ENCODE data around the gene AGR2. TPM values are rescaled to one million over a fixed set of nuclear protein-coding genes. Genes with fewer than 3 reads are reported as not detected.
"Not testable (repeated sequence)": the region's sequence is repeated elsewhere in the genome, so short reads cannot be mapped to it uniquely, and the experiment has no call there.

Gene AGR2
- total RNA-seq (2021; ENCODE audit: unreplicated experiment) (147 TPM), Bru-seq, nascent RNA (percentile 90 among the genes with signal in this experiment), BruChase-seq, experiment 1, labeled RNA remaining after a 2-hour chase (percentile 69 among the genes with signal in this experiment), BruChase-seq, experiment 2, labeled RNA remaining after a 6-hour chase (percentile 84 among the genes with signal in this experiment)
- polyA plus RNA-seq (2012; ENCODE audit: insufficient read length): 128 TPM
- long read RNA-seq, transcript AGR2-203 (8 exons, 1,778 nt): major isoform, 75 of 106 reads
- long read RNA-seq, partial matches to known transcripts: 5 of 106 reads
- long read RNA-seq, other reads (novel, unspliced or antisense): 26 of 106 reads

- POLR2A ChIA-PET: interaction anchor here (0.7 to 0.9 kb wide), 2 partner anchors 43 to 44 kb away, joined by 3 to 5 read pairs; no protein-coding TSS in a partner anchor
- no peaks in the 10 kb centered on the region for H3K9me3 ChIP-seq (ENCODE audit: control insufficient read depth, insufficient read depth, low read depth, low read length)
- ATAC-seq: peak; percentile 87
- intact Hi-C loops (cut with micrococcal nuclease; ENCODE audit: unreplicated experiment) (loop anchor here (2.0 to 5.0 kb wide), 2 partner anchors 42 to 103 kb away; no protein-coding TSS in a partner anchor), in situ Hi-C loops (cut with HindIII; ENCODE audit: low pct_unique_long_range_greater_than_20kb, low sequenced_read_pairs) (no loop called here)
- 0 out of 2 replicates have a peak, but pooled peaks cover 2% of the 10 kb centered on the region for H3K36me3 ChIP-seq (ENCODE audit: control insufficient read depth, insufficient read depth, low read length)
- CTCF ChIA-PET: interaction anchor here (0.7 to 0.8 kb wide), 2 partner anchors 27 to 215 kb away, joined by 3 read pairs; no protein-coding TSS in a partner anchor
- no peak for DNase-seq (ENCODE audit: low read depth, low spot score)
- no TSS peak for BruUV-seq (replicated peaks)
- H3K4me3 ChIP-seq (ENCODE audit: low read depth in 2 of 2, low read length in 2 of 2): peak within 1 kb of the TSS; percentile 49 to 73
- peaks cover 42% of the 10 kb centered on the region for H3K4me1 ChIP-seq (ENCODE audit: control insufficient read depth, insufficient read depth, low read length)
- no peaks in the 10 kb centered on the region for H3K27me3 ChIP-seq (ENCODE audit: control insufficient read depth, insufficient read depth, low read length)
- peak within 1 kb of the TSS; percentile 96 for H3K27ac ChIP-seq (ENCODE audit: low read length)
- TF ChIP-seq TCF7L2 (IDR thresholded peaks at IDR 0.05; ENCODE audit: low read depth, low read length): peak; percentile 3; the same call in 1 of the 2 replicates
- no peak for TF ChIP-seq SIN3A (IDR thresholded peaks at IDR 0.05; ENCODE audit: borderline replicate concordance, insufficient read depth, low read depth, low read length)
- TF ChIP-seq POLR2AphosphoS5 (IDR thresholded peaks at IDR 0.05; ENCODE audit: low read depth, low read length): peak; percentile 59; the same call in 1 of the 2 replicates
These were observed at the start of gene AGR2 for GRCh38 chr7:16804674-16805439. Gene AGR2, minus strand, starts transcription at chr7:16804999. Its CDS starts 3,203 bp downstream, at chr7:16801796.

- H3K27me3 ChIP-seq (ENCODE audit: control insufficient read depth, insufficient read depth, low read length); H3K4me3 ChIP-seq (ENCODE audit: low read depth in 2 of 2, low read length in 2 of 2); POLR2A ChIA-PET; BruUV-seq (replicated peaks); ATAC-seq; in situ Hi-C loops (cut with HindIII; ENCODE audit: low pct_unique_long_range_greater_than_20kb, low sequenced_read_pairs); DNase-seq (ENCODE audit: low read depth, low spot score); H3K9me3 ChIP-seq (ENCODE audit: control insufficient read depth, insufficient read depth, low read depth, low read length); H3K36me3 ChIP-seq (ENCODE audit: control insufficient read depth, insufficient read depth, low read length); H3K4me1 ChIP-seq (ENCODE audit: control insufficient read depth, insufficient read depth, low read length); intact Hi-C loops (cut with micrococcal nuclease; ENCODE audit: unreplicated experiment); CTCF ChIA-PET: not testable (repeated sequence)
- peak overlapping the region; percentile 51; the same call in 1 of the 2 replicates for H3K27ac ChIP-seq (ENCODE audit: low read length)
These were observed 48.4 kb upstream of the AGR2 start for GRCh38 chr7:16853189-16853588.

- ATAC-seq (no peak), DNase-seq (ENCODE audit: low read depth, low spot score) (no peak)
- no peaks in the 10 kb centered on the region for H3K9me3 ChIP-seq (ENCODE audit: control insufficient read depth, insufficient read depth, low read depth, low read length)
- H3K36me3 ChIP-seq (ENCODE audit: control insufficient read depth, insufficient read depth, low read length): no peaks in the 10 kb centered on the region
- BruUV-seq (replicated peaks): no TSS peak
- in situ Hi-C loops (cut with HindIII; ENCODE audit: low pct_unique_long_range_greater_than_20kb, low sequenced_read_pairs): no loop called here
- ChIA-PET CTCF (no interaction called here), POLR2A (no interaction called here)
- peak overlapping the region; percentile 51; the same call in 1 of the 2 replicates for H3K27ac ChIP-seq (ENCODE audit: low read length)
- peaks cover 14% of the 10 kb centered on the region for H3K4me1 ChIP-seq (ENCODE audit: control insufficient read depth, insufficient read depth, low read length)
- no peaks in the 10 kb centered on the region for H3K27me3 ChIP-seq (ENCODE audit: control insufficient read depth, insufficient read depth, low read length)
- no peak overlapping the region for H3K4me3 ChIP-seq (ENCODE audit: low read depth in 2 of 2, low read length in 2 of 2)
- intact Hi-C loops (cut with micrococcal nuclease; ENCODE audit: unreplicated experiment): no loop called here
- TF ChIP-seq TCF7L2 (IDR thresholded peaks at IDR 0.05; ENCODE audit: low read depth, low read length) (no peak), SIN3A (IDR thresholded peaks at IDR 0.05; ENCODE audit: borderline replicate concordance, insufficient read depth, low read depth, low read length) (no peak), REST (IDR thresholded peaks at IDR 0.05; ENCODE audit: insufficient read depth in 1 of 2, low read depth in 2 of 2, low read length in 1 of 2) (no peak), POLR2AphosphoS5 (IDR thresholded peaks at IDR 0.05; ENCODE audit: low read depth, low read length) (no peak), CTCF (IDR thresholded peaks at IDR 0.05) (no peak)
These were observed 47.0 kb upstream of the AGR2 start for GRCh38 chr7:16851829-16852228.

All from Panc1 (cell line).